ENCODE measurements around the gene PFN3.
"Not testable (repeated sequence)": the region's sequence is repeated elsewhere in the genome, so short reads cannot be mapped to it uniquely, and the experiment has no call there.

Gene PFN3

GRCh38 chr5:177371120-177372033, 29.1 kb downstream of the PFN3 start:
- no peak for DNase-seq

GRCh38 chr5:177370488-177371119, 29.9 kb downstream of the PFN3 start:
- DNase-seq: peak; percentile 56

GRCh38 chr5:177369645-177370440, 30.6 kb downstream of the PFN3 start:
- DNase-seq: no peak

- no peak for DNase-seq
Measured at GRCh38 chr5:177368869-177369644, 31.4 kb downstream of the PFN3 start.

GRCh38 chr5:177367981-177368868, 32.2 kb downstream of the PFN3 start:
- no peak for DNase-seq

DNA sequence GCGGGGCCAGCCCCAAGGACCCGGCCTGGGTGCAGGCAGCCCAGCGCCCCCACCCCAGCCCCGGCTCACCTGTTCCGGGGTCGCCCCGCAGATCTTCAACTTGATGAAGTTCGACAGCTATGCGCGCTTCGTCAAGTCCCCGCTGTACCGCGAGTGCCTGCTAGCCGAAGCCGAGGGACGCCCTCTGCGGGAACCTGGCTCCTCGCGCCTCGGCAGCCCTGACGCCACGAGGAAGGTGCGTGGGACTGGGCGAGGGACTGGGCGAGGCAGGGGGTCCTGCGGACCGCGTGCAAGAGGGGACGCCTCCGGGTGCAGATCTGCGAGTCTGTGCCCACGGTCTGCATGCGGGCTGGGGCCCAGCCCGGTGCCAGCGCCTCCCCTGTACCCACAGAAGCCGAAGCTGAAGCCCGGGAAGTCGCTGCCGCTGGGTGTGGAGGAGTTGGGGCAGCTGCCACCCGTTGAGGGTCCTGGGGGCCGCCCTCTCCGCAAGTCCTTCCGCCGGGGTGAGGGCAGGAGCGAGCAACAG, 33.1 kb downstream of the PFN3 start:
- no peak for DNase-seq

DNA sequence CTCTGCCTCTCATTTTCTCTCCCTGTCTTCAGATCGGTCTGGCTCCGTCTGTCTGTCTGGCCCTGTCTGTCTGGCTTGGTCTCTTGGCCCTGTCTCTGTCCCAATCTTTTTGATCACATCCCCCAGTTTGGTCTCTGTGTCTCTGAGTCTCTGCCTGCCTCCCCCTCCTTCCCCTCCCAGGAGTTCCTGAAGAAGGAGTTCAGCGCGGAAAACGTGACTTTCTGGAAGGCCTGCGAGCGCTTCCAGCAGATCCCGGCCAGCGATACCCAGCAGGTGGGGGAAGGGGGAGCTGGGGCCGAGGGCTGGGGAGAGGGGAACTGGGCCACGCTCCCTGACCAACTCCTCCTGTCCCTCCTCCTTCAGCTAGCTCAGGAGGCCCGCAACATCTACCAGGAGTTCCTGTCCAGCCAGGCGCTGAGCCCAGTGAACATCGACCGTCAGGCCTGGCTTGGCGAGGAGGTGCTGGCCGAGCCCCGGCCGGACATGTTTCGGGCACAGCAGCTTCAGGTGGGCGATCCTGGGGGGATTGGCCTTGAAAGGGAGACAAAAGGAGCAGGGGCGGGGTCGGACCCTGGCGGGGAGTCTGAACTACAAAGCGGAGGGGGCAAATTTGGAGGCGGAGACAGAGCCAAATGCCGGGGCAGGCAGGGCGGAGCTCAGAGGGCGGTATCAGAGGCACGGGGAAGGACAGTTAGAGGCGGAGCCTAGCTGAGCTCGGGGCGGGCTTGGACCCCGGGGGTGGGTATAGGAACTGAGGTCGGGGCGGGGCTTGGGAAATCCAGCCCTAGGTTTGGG, 33.7 kb downstream of the PFN3 start:
- no peak for DNase-seq

DNA sequence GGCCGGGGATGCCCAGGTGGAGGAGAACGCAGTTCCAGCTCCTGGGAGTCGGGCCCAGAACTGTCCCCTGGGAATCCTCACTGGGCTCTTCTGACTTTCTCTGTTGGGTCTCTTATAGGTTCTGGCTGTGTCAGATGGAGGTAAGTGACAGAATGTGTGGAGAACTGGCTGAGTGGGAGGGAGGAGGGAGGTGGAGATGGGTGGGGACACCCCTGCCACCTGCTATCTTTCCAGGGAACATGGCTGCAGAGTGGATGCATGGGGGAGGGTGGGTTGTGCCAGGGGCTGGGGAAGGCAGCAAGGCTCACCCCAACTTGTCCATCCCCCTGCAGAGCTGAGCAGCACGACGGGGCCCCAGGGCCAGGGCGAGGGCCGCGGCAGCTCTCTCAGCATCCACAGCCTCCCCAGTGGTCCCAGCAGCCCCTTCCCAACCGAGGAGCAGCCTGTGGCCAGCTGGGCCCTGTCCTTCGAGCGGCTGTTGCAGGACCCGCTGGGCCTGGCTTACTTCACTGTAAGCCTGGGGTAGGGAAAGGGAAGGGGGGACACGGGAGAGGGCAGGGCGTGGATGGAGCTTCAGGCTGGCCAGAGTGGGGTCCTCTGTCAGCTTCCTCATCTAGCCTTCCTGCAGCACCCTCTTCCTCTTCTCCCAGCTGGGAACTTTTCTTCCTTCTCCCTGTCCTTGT, 34.5 kb downstream of the PFN3 start:
- DNase-seq: no peak

DNA sequence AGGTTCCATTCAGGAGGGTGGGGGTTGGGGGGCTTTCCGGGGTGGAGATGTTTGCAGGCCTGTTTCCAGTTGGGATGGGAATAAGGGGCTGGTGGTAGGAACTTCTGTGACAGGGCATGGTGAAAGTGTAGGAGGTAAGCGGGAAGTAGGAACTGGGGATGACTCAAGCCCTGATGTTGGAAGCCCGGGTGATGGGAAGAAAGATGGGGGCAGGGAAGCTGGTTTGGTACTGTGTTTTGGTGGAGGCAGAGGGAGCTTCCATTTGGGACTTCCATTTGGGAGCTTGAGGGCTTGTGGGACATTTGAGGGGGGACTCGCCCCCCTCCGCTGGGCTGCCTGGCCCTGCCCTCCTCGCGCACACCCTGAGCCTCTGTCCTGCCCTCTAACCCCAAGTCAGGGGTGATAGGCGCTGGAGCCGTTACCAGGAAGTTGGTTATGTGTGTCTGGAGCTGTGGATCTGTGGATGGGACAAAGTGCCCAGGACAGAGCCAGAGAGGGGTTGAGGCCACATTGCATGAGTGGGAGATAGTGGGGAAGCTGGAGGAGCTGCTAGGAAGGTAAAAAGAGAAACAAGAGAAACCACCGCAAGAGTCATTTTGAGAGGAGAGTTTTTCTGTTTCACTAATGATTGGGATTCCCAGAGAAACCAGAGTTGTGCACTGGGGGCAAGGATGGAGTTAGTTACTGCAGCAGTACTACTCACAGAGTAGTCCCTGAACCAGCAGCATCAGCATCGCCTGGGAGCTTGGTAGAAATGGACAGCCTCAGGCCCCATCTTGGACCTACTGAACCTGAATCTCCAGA, 36.1 kb downstream of the PFN3 start:
- no peak for DNase-seq

DNA sequence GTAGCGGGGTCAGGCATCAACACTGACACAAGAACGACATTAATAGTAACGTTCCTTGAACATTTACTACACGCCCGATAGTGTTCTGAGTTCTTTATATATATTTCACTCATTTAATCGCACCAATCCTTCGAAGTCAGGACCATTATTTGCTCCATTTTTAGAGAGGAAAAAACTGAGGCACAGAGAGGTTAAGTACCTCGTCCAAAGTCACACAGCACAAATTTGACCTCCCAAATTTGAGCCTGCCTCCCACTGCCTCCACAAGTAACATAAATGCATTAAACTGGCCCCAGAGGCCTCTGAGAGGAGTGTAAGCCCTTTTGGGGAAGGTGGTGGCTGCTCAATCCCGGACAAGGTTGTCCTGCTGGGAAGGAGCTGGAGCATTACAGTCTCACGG, 36.9 kb downstream of the PFN3 start:
- no peak for DNase-seq

GRCh38 chr5:177362610-177363507, 37.6 kb downstream of the PFN3 start:
- peak; percentile 45 for DNase-seq

DNA sequence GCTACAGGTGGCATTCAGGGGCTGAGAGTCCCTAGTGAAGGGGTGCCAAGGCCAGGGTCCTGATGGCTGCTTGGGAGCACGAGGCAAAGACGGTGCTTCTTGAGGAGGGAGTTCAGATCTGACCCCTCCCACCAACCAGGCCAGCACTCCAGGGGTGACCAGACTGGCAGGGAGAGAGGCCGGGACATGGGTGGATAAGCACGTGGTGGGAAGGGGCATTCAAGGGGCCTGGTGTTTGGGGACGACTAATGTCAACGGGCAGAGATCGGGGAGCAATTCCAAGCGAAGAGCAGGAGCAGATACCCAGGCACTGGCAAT, 38.2 kb downstream of the PFN3 start:
- DNase-seq: no peak

- DNase-seq: no peak
Measured at GRCh38 chr5:177361418-177362291, 38.8 kb downstream of the PFN3 start.

GRCh38 chr5:177360740-177361139, 39.7 kb downstream of the PFN3 start:
- not testable (repeated sequence) for DNase-seq

DNA sequence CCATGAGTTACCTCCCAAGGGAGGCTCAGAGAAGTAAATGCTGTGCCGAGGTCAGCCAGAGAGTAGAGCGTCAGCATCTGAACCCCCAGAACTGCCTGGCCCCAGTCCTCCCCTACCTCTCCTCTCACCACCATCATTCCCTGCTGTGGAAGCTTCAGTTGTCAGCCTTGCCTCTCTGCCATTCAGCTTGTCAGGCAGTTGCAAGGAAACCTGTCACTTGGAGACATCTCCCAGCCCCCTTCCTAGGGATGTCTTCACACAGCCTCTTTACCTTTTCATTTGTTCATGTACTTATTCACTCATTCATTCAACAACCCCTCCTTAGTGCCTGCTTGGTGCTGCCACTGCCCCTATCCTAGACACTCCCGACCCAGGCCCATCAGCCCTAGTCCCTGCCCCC, 40.6 kb downstream of the PFN3 start:
- no peak for DNase-seq

- DNase-seq: no peak
Measured at GRCh38 chr5:177359451-177359851, 41.0 kb downstream of the PFN3 start.

DNA sequence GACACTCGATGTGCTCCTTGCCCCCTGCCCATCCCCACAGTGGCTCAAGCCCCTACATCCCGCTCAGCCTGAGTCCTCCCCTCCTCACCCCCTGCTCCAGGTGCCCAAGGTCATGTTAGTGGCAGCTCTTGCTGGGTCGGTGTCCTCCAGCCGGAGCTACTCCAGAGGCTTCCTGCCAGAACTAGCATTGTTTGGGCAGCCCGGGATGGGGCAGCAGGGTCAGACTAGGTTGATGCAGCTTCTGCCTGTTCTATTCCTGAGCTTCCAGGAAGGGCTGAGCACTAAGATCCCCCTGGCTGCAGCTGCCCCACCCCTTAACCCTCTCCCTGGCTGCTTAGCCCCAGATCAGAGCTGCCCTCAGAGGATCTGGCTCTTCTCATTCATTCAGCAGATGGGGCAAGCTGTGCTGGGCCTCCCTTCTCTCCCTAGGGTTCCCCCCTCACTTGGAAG, 42.1 kb downstream of the PFN3 start:
- DNase-seq: no peak
